Sigmoid colon (tissue), 7 donors: ENCODE data around the gene NCS1. TPM values are rescaled to one million over a fixed set of nuclear protein-coding genes. Genes with fewer than 3 reads are reported as not detected.

Experiments
- DNase-seq: peaks from one replicate; pipeline ENCODE4 v3.0.0-alpha.2; 2019
- H3K27ac ChIP-seq, 4 donors: fragments of 200-600 bp; sonication (generic); one replicate each; pipeline ENCODE4 v1.5.1; 2016 to 2019; ENCODE audit warnings: mild to moderate bottlenecking in 1 of 4
- H3K27me3 ChIP-seq, 3 donors: fragments of 200-600 bp; sonication (generic); one replicate each; pipeline ENCODE4 v1.5.1; 2019; ENCODE audit warnings: mild to moderate bottlenecking in 1 of 3
- H3K36me3 ChIP-seq, 4 donors: fragments of 200-600 bp; sonication (generic); one replicate each; pipeline ENCODE4 v1.5.1; 2016 to 2019
- H3K4me1 ChIP-seq, 4 donors: fragments of 200-600 bp; sonication (generic); one replicate each; pipeline ENCODE4 v1.5.1; 2017 to 2019
- H3K4me3 ChIP-seq, 4 donors: fragments of 200-600 bp; sonication (generic); one replicate each; pipeline ENCODE4 v1.5.1; 2017 to 2019; ENCODE audit warnings: mild to moderate bottlenecking in 2 of 4, moderate library complexity in 1 of 4
- H3K9me3 ChIP-seq, 4 donors: fragments of 200-600 bp in 3 of 4; sonication (generic) in 3 of 4; one replicate each; pipeline versions ENCODE4 v1.5.1 to v1.6.1; 2013 to 2019
- EP300 ChIP-seq, 4 donors: sonication (generic); formaldehyde crosslinking; IDR thresholded peaks; one replicate each; pipeline ENCODE4 v1.6.1; 2017; ENCODE audit warnings: antibody characterized with exemption in 4 of 4
- POLR2A ChIP-seq, 2 donors: fragments of 450-650 bp; IDR thresholded peaks; one replicate each; pipeline ENCODE4 v1.6.1; 2016; ENCODE audit warnings: antibody characterized with exemption in 2 of 2, mild to moderate bottlenecking in 2 of 2, moderate library complexity in 2 of 2
- POLR2AphosphoS5 ChIP-seq, 4 donors: sonication (generic); formaldehyde crosslinking; IDR thresholded peaks; one replicate each; pipeline ENCODE4 v1.6.1; 2017; ENCODE audit warnings: antibody characterized with exemption in 4 of 4
- WGBS, 2 donors: extraction: QIAGEN DNeasy Blood & Tissue Kit; methylation state at CpG; one replicate each; pipeline ENCODE4 v1.1.7; 2013; 5-methylcytosine and 5-hydroxymethylcytosine counted together
- intact Hi-C: fragments of 100-400 bp; cut with DNase I; formaldehyde crosslinking; loops from one replicate; pipeline ENCODE4 v1.15.1; 2023
- polyA plus RNA-seq, 3 donors: library from polyadenylated mRNA; stranded (reverse); fragments of 200-250 nt; gene quantifications; one replicate each; pipeline ENCODE4 v1.2.3, GENCODE V29; 2013
- total RNA-seq, 4 donors: library from RNA; depleted of rRNA; stranded (reverse); fragments of >200 nt; gene quantifications; one replicate each; pipeline ENCODE4 v1.1.0, GENCODE V29; 2016
- TF ChIP-seq, protein P1 (sequence below), 4 experiments: fragments of 450-650 bp in 3 of 4; fragments of 200-600 bp in 1 of 4; IDR thresholded peaks; one replicate each; pipeline ENCODE4 v1.5.1; 2016 to 2019; ENCODE audit warnings: antibody characterized with exemption in 4 of 4, mild to moderate bottlenecking in 3 of 4, moderate library complexity in 2 of 4
- donor health status: healthy with polysubstance abuse.
- donor health status: Bipolar disorder and iron deficiency.
- donor health status: healthy.

The NCS1 gene
- total and polyA plus RNA-seq, 7 donors = 0.69 to 133 (median 78.5) TPM

DNA sequence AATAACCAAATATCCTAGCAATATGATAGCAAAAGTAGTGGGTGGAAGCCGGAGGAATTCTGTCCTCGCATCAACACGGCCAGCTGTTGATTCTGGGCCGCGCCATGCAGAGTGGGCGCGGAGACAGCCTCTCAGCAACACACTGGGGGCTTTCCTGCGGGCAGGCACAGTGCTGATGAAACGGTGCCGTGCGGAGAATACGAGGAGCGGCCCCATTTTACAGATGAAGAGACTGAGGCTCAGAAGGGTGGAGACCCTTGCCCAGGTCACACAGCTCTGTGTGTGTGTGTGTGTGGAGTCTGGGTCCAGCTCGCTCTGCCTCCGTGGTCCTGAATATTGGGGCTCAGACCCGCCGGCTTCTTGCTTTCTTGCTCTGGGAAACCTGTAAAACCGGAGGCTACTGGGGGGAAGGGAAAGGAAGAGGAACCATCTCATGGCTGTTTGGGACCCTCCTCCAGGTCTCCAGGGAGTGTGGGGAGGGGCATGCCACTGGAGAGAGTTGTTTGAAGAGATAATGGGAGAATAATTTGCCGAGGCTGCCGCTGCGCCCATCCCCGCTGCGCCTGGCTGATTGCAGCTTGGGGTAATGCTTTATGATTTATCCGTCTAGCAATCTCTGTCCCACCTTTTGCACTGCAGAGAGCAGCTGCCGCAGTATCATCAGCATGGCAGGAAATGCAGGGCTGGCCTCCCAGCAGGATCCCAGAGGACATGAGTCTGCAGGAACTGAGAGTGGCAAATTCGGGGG lies 36.6 kb downstream of the NCS1 start:
- intact Hi-C loops = no loop called here
- Histone ChIP-seq H3K9me3 (no peaks in the 10 kb centered on the region), H3K27me3 (no peaks in the 10 kb centered on the region), H3K4me3 (no peak overlapping the region), H3K36me3 (peaks cover 0 to 9% (median 3%) of the 10 kb centered on the region in 4 donors), H3K4me1 (peaks cover 0 to 65% (median 64%) of the 10 kb centered on the region in 4 donors), H3K27ac (peak overlapping the region; percentile 78 to 99 (median 82))
- no peak for DNase-seq
- 76 to 83% methylated on average over 26 of the region's 26 CpGs for WGBS, 2 donors
- TF ChIP-seq EP300 (IDR thresholded peaks at IDR 0.05) = no peak
- no peak for TF ChIP-seq POLR2AphosphoS5 (IDR thresholded peaks at IDR 0.05)
- no peak for TF ChIP-seq POLR2A (IDR thresholded peaks at IDR 0.05)
- TF ChIP-seq, protein P1, sequence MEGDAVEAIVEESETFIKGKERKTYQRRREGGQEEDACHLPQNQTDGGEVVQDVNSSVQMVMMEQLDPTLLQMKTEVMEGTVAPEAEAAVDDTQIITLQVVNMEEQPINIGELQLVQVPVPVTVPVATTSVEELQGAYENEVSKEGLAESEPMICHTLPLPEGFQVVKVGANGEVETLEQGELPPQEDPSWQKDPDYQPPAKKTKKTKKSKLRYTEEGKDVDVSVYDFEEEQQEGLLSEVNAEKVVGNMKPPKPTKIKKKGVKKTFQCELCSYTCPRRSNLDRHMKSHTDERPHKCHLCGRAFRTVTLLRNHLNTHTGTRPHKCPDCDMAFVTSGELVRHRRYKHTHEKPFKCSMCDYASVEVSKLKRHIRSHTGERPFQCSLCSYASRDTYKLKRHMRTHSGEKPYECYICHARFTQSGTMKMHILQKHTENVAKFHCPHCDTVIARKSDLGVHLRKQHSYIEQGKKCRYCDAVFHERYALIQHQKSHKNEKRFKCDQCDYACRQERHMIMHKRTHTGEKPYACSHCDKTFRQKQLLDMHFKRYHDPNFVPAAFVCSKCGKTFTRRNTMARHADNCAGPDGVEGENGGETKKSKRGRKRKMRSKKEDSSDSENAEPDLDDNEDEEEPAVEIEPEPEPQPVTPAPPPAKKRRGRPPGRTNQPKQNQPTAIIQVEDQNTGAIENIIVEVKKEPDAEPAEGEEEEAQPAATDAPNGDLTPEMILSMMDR (IDR thresholded peaks at IDR 0.05) = no peak

GRCh38 chr9:130209422-130209821 lies 37.2 kb downstream of the NCS1 start:
- Histone ChIP-seq H3K36me3 (peaks cover 0 to 9% (median 2%) of the 10 kb centered on the region in 4 donors), H3K4me3 (no peak overlapping the region), H3K9me3 (no peaks in the 10 kb centered on the region), H3K27ac (peak overlapping the region; percentile 78 to 99 (median 82)), H3K27me3 (no peaks in the 10 kb centered on the region), H3K4me1 (peaks cover 0 to 71% (median 70%) of the 10 kb centered on the region in 4 donors)
- DNase-seq = no peak
- TF ChIP-seq, protein P1 (IDR thresholded peaks at IDR 0.05) = no peak
- TF ChIP-seq EP300 (IDR thresholded peaks at IDR 0.05) (no peak), POLR2A (IDR thresholded peaks at IDR 0.05) (no peak), POLR2AphosphoS5 (IDR thresholded peaks at IDR 0.05) (no peak)
- intact Hi-C loops = no loop called here
- 82 to 87% methylated on average over 14 of the region's 14 CpGs for WGBS, 2 donors

DNA sequence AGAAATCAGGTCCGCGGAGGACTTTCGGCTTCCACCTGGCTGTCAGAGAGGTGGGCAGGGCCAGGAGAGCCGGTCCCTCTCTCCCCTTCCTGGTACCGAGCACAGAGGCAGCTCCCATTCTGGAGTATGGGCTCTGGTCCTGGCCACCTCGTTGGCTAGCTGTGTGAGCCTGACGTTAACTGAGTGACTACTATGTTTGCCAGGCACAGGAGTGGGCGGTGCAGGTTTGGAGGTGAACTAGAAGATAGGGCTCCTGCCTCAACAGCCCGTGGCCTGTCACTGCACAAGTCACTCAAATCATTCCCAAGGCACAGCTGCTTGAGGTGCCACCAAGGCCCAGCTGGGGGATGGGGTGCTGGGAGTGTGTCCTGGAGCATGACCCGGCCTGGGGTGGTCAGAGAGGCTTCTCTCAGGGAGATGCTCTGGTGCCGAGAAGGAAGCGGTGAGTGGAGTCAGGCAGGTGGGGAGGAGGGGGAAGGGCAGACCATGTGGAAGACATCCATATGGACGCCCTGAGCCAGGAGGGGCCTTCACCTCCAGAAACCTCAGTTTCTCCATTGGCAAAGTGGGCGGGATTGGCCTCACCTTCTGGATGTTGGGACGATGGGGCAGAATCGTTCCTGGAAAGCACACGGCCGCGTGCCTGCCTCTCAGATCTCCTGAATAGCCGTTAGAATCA lies 39.5 kb downstream of the NCS1 start:
- Histone ChIP-seq H3K27ac (peak overlapping the region; percentile 38 to 99 (median 78)), H3K4me1 (peaks cover 0 to 92% (median 87%) of the 10 kb centered on the region in 4 donors), H3K4me3 (no peak overlapping the region), H3K36me3 (peaks cover 0 to 5% (median 0%) of the 10 kb centered on the region in 4 donors), H3K27me3 (no peaks in the 10 kb centered on the region), H3K9me3 (no peaks in the 10 kb centered on the region)
- WGBS, 2 donors = 87% methylated on average over 20 of the region's 20 CpGs
- DNase-seq = no peak
- intact Hi-C loops = no loop called here
- TF ChIP-seq POLR2A (IDR thresholded peaks at IDR 0.05) (no peak), EP300 (IDR thresholded peaks at IDR 0.05) (no peak), POLR2AphosphoS5 (IDR thresholded peaks at IDR 0.05) (no peak)
- TF ChIP-seq, protein P1 (IDR thresholded peaks at IDR 0.05) = no peak

DNA sequence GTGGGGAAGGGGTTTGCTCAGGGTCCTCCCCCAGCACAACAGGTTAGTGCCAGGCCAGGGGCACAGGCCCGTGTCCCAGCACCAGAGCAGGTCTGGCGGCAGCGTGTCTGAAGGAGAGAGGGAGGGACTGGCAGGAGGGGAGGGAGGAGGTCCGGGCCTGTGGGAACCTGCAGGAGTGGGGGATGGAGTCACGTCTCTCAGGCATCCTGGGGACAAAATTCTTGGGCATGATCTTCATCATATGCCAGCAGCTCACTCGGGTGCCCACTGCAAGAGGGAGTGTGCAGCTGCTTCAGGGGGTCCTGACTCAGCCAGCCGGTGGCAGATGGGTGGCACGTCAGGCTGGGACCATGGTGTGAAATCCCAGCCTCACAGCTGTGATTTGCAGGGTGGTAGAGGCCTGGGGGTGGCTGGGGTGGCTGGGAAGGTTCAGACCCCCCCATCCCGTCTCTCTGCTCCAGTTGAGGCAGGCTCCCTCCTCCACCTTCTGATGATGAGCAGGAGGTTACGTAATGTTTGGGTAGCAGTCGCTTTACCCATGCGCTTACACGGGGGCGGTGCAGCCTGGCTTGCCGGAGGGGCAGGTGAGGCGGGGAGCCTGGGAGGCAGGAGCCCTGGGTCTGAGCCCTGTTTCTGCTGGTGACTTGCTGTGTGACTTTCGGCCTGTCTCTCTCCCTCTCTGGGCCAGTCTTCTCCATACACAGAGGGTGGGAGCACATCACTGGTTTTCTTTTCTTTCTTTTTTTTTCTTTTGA lies 40.5 kb downstream of the NCS1 start:
- no peaks in the 10 kb centered on the region for H3K27me3 ChIP-seq
- no peaks in the 10 kb centered on the region for H3K9me3 ChIP-seq
- intact Hi-C loops = no loop called here
- WGBS, 2 donors = 77 to 79% methylated on average over 17 of the region's 17 CpGs
- no peak for TF ChIP-seq POLR2AphosphoS5 (IDR thresholded peaks at IDR 0.05)
- TF ChIP-seq, protein P1 (IDR thresholded peaks at IDR 0.05) = no peak
- TF ChIP-seq EP300 (IDR thresholded peaks at IDR 0.05) = no peak
- no peak for DNase-seq
- peaks cover 0 to 7% (median under 1%) of the 10 kb centered on the region in 4 donors for H3K36me3 ChIP-seq
- no peak overlapping the region for H3K4me3 ChIP-seq
- H3K27ac ChIP-seq = peak overlapping the region; percentile 38 to 99 (median 78)
- peaks cover 0 to 89% (median 80%) of the 10 kb centered on the region in 4 donors for H3K4me1 ChIP-seq
